Activated CD4-positive, alpha-beta T cell treated with anti-CD3 and anti-CD28 coated beads, Interleukin-2, amount 50 U/mL, for 24 hours (primary cell): ENCODE data around the gene SVIL.
"Not testable (repeated sequence)": the region's sequence is repeated elsewhere in the genome, so short reads cannot be mapped to it uniquely, and the experiment has no call there.

Experiments used
- DNase-seq, 2 donors: peaks; one replicate each; pipeline ENCODE4 v3.0.0-alpha.2; 2020; ENCODE audit warnings: low read depth in 1 of 2, low spot score in 1 of 2

SVIL gene

GRCh38 chr10:29522061-29522855 lies 112.5 kb downstream of the SVIL start:
- DNase-seq = no peak

GRCh38 chr10:29519659-29520058 lies 115.1 kb downstream of the SVIL start:
- DNase-seq = no peak

GRCh38 chr10:29517352-29517923 lies 117.3 kb downstream of the SVIL start:
- DNase-seq = no peak

- DNase-seq = not testable (repeated sequence)
Measured at GRCh38 chr10:29516309-29516932, 118.3 kb downstream of the SVIL start.

- DNase-seq = not testable (repeated sequence)
Measured at GRCh38 chr10:29515879-29516278, 118.9 kb downstream of the SVIL start.

GRCh38 chr10:29515104-29515503 lies 119.7 kb downstream of the SVIL start:
- DNase-seq = not testable (repeated sequence)

GRCh38 chr10:29514306-29514705 lies 120.5 kb downstream of the SVIL start:
- DNase-seq = no peak

GRCh38 chr10:29512425-29512974 lies 122.3 kb downstream of the SVIL start:
- DNase-seq = no peak

GRCh38 chr10:29511806-29512205 lies 123.0 kb downstream of the SVIL start:
- DNase-seq = not testable (repeated sequence)

- DNase-seq = not testable (repeated sequence)
Measured at GRCh38 chr10:29510483-29511157, 124.2 kb downstream of the SVIL start.

- DNase-seq = no peak
Measured at GRCh38 chr10:29508554-29509244, 126.1 kb downstream of the SVIL start.

- DNase-seq = not testable (repeated sequence)
Measured at GRCh38 chr10:29507750-29508149, 127.0 kb downstream of the SVIL start.

- not testable (repeated sequence) for DNase-seq
Measured at GRCh38 chr10:29506324-29506921, 128.3 kb downstream of the SVIL start.

GRCh38 chr10:29502351-29502750 lies 132.4 kb downstream of the SVIL start:
- no peak for DNase-seq

GRCh38 chr10:29501692-29502091 lies 133.1 kb downstream of the SVIL start:
- DNase-seq = no peak

- DNase-seq = no peak
Measured at GRCh38 chr10:29499993-29500537, 134.7 kb downstream of the SVIL start.

GRCh38 chr10:29496341-29497162 lies 138.2 kb downstream of the SVIL start:
- DNase-seq = peak; percentile 35 to 39

- no peak for DNase-seq
Measured at GRCh38 chr10:29495366-29495765, 139.4 kb downstream of the SVIL start.

- DNase-seq = no peak
Measured at GRCh38 chr10:29493697-29494096, 141.1 kb downstream of the SVIL start.
